GM23248 (cell line): ENCODE measurements around the gene C1QTNF1.

Experiments
- EZH2 ChIP-seq: fragments of 200-600 bp; sonication (generic); IDR thresholded peaks from 2 replicates; pipeline ENCODE4 v1.6.1; 2018; ENCODE audit warnings: antibody characterized with exemption, mild to moderate bottlenecking; ENCODE audit not compliant: insufficient read depth, poor library complexity, severe bottlenecking
- EZH2phosphoT487 ChIP-seq: fragments of 200-600 bp; sonication (generic); IDR thresholded peaks from 2 replicates; pipeline ENCODE4 v1.6.1; 2018; ENCODE audit warnings: antibody characterized with exemption, moderate library complexity, mild to moderate bottlenecking, low read depth; ENCODE audit not compliant: insufficient read depth

GRCh38 chr17:79064026-79064425, 40.1 kb downstream of the C1QTNF1 start:
- no peak for TF ChIP-seq EZH2
- TF ChIP-seq EZH2phosphoT487: no peak
